SK-N-MC (cell line): ENCODE measurements around the gene SRGAP1.

Experiments
- EZH2 ChIP-seq: fragments of 200-600 bp; sonication (generic); IDR thresholded peaks from one replicate; pipeline ENCODE4 v1.6.1; 2017; ENCODE audit warnings: antibody characterized with exemption
- FOXP2 ChIP-seq: optimal IDR thresholded peaks from 2 replicates; pipeline ENCODE3; 2011; ENCODE audit warnings: mild to moderate bottlenecking, moderate library complexity; ENCODE audit not compliant: insufficient read depth; ENCODE audit errors: extremely low read length, control extremely low read depth
- POLR2AphosphoS5 ChIP-seq: IDR thresholded peaks from 2 replicates; pipeline ENCODE4 v1.6.1; 2012; ENCODE audit warnings: mild to moderate bottlenecking, low read depth, low read length, borderline replicate concordance

DNA sequence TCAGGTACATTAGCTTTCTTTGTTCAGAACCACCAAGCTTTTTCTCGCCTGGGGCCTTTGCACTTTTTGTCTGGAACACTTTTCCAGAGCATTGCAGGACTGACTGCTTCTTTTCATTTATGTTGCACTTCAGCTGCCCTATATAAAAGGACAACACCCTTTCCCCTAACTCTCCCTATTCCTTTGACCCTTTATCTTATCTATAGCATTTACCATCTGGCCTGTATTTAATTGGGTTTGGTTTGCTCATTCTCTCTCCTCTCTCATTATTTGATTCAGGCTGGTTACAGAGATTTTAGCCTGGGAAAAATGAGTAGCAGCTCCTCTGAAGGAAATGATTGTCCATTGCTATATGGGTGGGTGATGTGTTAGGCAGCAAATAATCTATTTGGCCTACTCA, 212.2 kb downstream of the SRGAP1 start:
- TF ChIP-seq POLR2AphosphoS5 (no peak), EZH2 (no peak), FOXP2 (no peak)
